Endothelial cell (in vitro differentiated cells): ENCODE results near the gene PTPRQ. TPM values are rescaled to one million over a fixed set of nuclear protein-coding genes. Genes with fewer than 3 reads are reported as not detected.

Source experiments
- DNase-seq: peaks from one replicate; pipeline ENCODE4 v3.0.0; 2021; ENCODE audit warnings: low spot score
- H3K27ac Mint-ChIP-seq: one replicate; pipeline ENCODE4 v1.8.0; 2021; ENCODE audit warnings: mixed read lengths, inconsistent platforms; ENCODE audit not compliant: unreplicated experiment
- H3K27me3 Mint-ChIP-seq: one replicate; pipeline ENCODE4 v1.8.0; 2021; ENCODE audit warnings: mild to moderate bottlenecking, moderate library complexity, mixed read lengths, inconsistent platforms; ENCODE audit not compliant: unreplicated experiment
- H3K36me3 Mint-ChIP-seq: one replicate; pipeline ENCODE4 v1.8.0; 2021; ENCODE audit warnings: mild to moderate bottlenecking, low read depth, mixed read lengths, inconsistent platforms; ENCODE audit not compliant: unreplicated experiment
- H3K4me1 Mint-ChIP-seq: one replicate; pipeline ENCODE4 v1.8.0; 2021; ENCODE audit warnings: mild to moderate bottlenecking, mixed read lengths, inconsistent platforms; ENCODE audit not compliant: unreplicated experiment
- H3K4me3 Mint-ChIP-seq: one replicate; pipeline ENCODE4 v1.8.0; 2021; ENCODE audit warnings: mild to moderate bottlenecking, mixed read lengths, inconsistent platforms; ENCODE audit not compliant: unreplicated experiment
- H3K9me3 Mint-ChIP-seq: one replicate; pipeline ENCODE4 v1.8.0; 2021; ENCODE audit warnings: mixed read lengths, inconsistent platforms; ENCODE audit not compliant: unreplicated experiment
- CTCF ChIP-seq: fragments of 200-600 bp; sonication (generic); IDR thresholded peaks from one replicate; pipeline ENCODE4 v1.5.0; 2021; ENCODE audit warnings: antibody characterized with exemption; ENCODE audit not compliant: unreplicated experiment
- total RNA-seq: library from RNA; stranded (reverse); fragmentation: NEBNext Ultra II Directional; extraction: Animal tissue kit (Norgen Biotek cat#: 25700); gene quantifications from one replicate; pipeline ENCODE4 v1.2.1, GENCODE V29; 2021; ENCODE audit not compliant: unreplicated experiment

Gene PTPRQ
- total RNA-seq, 1 donor from 2014 or later = not detected

- no peak for TF ChIP-seq CTCF
- H3K27ac Mint-ChIP-seq = no peak overlapping the region
- H3K27me3 Mint-ChIP-seq = no peaks in the 10 kb centered on the region
- H3K4me1 Mint-ChIP-seq = no peaks in the 10 kb centered on the region
- H3K9me3 Mint-ChIP-seq = no peaks in the 10 kb centered on the region
- H3K4me3 Mint-ChIP-seq = no peak overlapping the region
- no peak for DNase-seq
- no peaks in the 10 kb centered on the region for H3K36me3 Mint-ChIP-seq
Measured at GRCh38 chr12:80498059-80498728, 54.2 kb downstream of the PTPRQ start.

- Mint-ChIP-seq H3K36me3 (no peaks in the 10 kb centered on the region), H3K27ac (no peak overlapping the region), H3K4me3 (no peak overlapping the region), H3K9me3 (no peaks in the 10 kb centered on the region), H3K27me3 (no peaks in the 10 kb centered on the region), H3K4me1 (no peaks in the 10 kb centered on the region)
- no peak for DNase-seq
- TF ChIP-seq CTCF = no peak
Measured at GRCh38 chr12:80504389-80505163, 60.5 kb downstream of the PTPRQ start.

GRCh38 chr12:80509781-80510556 lies 65.9 kb downstream of the PTPRQ start:
- Mint-ChIP-seq H3K4me3 (no peak overlapping the region), H3K36me3 (no peaks in the 10 kb centered on the region), H3K9me3 (no peaks in the 10 kb centered on the region), H3K27ac (no peak overlapping the region), H3K4me1 (no peaks in the 10 kb centered on the region), H3K27me3 (no peaks in the 10 kb centered on the region)
- TF ChIP-seq CTCF = no peak
- DNase-seq = no peak

- no peak overlapping the region for H3K27ac Mint-ChIP-seq
- H3K4me3 Mint-ChIP-seq = no peak overlapping the region
- no peaks in the 10 kb centered on the region for H3K4me1 Mint-ChIP-seq
- no peaks in the 10 kb centered on the region for H3K27me3 Mint-ChIP-seq
- no peaks in the 10 kb centered on the region for H3K9me3 Mint-ChIP-seq
- no peak for TF ChIP-seq CTCF
- no peaks in the 10 kb centered on the region for H3K36me3 Mint-ChIP-seq
- no peak for DNase-seq
Measured at GRCh38 chr12:80512781-80513180, 68.7 kb downstream of the PTPRQ start.

- H3K4me3 Mint-ChIP-seq = no peak overlapping the region
- no peaks in the 10 kb centered on the region for H3K27me3 Mint-ChIP-seq
- H3K27ac Mint-ChIP-seq = no peak overlapping the region
- DNase-seq = no peak
- no peaks in the 10 kb centered on the region for H3K4me1 Mint-ChIP-seq
- no peaks in the 10 kb centered on the region for H3K9me3 Mint-ChIP-seq
- no peak for TF ChIP-seq CTCF
- H3K36me3 Mint-ChIP-seq = no peaks in the 10 kb centered on the region
Measured at GRCh38 chr12:80513211-80513610, 69.2 kb downstream of the PTPRQ start.
